HG03457 (cell line): ENCODE results near the gene SLC6A8.
"Not testable (repeated sequence)": the region's sequence is repeated elsewhere in the genome, so short reads cannot be mapped to it uniquely, and the experiment has no call there.

Experiments
- ATAC-seq: cut with Tn5 transposase; IDR thresholded peaks from one replicate; pipeline ENCODE4 v1.9.1; 2021; ENCODE audit warnings: moderate number of reproducible peaks; ENCODE audit not compliant: unreplicated experiment

The SLC6A8 gene

DNA sequence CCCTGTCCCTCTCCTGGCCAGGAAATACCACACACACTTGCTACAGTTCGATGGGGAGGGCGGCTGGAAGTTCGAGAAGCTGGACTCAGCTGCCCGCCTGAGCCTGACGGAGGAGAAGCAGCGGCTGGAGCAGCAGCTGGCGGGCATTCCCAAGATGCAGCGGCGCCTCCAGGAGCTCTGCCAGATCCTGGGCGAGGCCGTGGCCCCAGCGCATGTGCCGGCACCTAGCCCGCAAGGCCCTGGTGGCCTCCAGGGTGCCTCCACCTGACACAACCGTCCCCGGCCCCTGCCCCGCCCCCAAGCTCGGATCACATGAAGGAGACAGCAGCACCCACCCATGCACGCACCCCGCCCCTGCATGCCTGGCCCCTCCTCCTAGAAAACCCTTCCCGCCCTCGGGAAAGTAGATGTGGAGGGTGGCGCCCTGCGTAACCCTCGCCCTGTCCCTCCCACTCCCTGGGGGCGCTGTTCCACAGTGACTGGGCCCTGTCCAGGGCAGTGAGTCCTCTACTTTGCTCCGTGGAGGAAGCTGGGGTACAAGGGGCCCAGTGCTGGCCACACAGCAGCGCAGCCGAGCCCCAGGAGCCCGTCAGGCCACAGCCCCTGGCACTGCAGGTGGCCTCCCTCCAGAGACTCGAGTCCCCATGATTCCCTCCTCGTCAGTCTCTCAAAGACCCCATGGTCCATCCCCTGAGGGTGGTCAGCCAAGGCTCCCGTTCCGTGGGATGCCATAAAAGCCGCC, 55.9 kb downstream of the SLC6A8 start:
- not testable (repeated sequence) for ATAC-seq

DNA sequence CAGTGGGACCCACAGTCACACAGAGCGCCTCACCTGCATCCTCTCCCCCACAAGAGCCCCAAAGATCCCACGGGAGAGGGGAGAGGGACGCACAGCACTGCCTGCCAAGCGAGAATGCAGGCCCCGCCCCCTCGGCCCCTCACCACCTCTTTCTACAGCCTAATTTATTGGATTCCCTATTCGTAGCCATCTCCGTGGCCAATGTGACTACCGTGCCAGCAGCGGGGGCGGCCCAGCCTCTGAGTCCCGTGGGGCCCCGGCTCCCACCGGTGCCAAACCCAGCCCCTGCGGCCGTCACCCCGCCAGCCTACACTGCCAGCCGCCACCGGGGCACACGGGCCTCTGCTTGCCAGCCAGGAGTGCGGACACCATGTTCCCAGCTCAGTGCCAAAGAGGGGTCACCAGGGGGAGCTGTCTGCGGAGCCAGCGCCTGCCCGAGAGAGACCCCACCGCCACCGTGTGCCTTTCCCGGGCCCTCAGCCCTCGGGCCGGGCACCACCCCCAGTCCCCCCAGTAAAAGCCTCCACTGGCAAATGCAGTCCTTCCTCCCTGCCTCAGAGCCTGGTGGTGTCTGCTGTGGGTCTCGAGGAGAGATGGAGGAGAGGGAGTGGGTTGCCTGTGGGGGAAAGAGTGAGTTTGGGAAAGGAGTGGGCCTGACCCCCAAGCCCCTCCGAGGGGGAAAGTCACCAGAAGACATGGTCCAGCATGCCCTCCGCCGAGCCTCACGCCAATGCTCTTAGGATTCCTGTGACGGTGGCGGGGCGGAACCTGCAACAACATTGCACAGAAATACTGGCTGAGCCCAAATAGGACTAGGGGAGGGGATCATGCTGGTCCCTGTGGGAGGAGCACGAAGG, 56.7 kb downstream of the SLC6A8 start:
- no peak for ATAC-seq

DNA sequence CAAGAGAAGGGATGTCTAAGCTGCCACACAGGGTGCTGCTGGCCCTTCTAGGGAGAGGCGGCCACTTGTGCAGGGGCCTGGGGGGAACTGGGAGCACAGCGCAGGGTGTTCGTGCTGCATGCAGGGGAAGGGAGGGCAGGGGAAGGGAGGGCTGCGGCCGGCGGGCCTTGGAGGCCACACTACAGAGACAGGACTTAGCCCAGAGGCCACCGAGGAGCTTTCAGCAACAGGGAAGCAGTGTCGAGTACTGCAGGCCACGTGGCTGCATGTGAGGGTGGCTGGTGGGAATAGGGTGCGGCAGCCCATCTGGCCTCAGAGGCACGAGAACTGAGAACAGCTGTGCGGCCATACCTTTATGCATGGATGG, 57.3 kb downstream of the SLC6A8 start:
- ATAC-seq = not testable (repeated sequence)
